Measurements from ENCODE around the gene MSH2.

- TF ChIP-seq EZH2 (IDR thresholded peaks at IDR 0.05; ENCODE audit: borderline replicate concordance, low read length) (no peak), CTCF (conservative IDR thresholded peaks at IDR 0.05 in 1 of 2, IDR thresholded peaks at IDR 0.05 in 1 of 2; ENCODE audit: extremely low read depth in 1 of 2, insufficient read depth in 1 of 2, low read depth in 1 of 2, low read length in 2 of 2) (no peak)
Measured at GRCh38 chr2:47479863-47480262, 76.9 kb downstream of the MSH2 start.

All from mammary epithelial cell (primary cell).